Superior temporal gyrus (tissue), 1 donor: Measurements from ENCODE around the gene SURF1.
"Not testable (repeated sequence)": the region's sequence is repeated elsewhere in the genome, so short reads cannot be mapped to it uniquely, and the experiment has no call there.

Experiments
- DNase-seq: peaks from one replicate; pipeline ENCODE4 v3.0.0-alpha.2; 2016; ENCODE audit errors: extremely low spot score

The SURF1 gene, protein sequence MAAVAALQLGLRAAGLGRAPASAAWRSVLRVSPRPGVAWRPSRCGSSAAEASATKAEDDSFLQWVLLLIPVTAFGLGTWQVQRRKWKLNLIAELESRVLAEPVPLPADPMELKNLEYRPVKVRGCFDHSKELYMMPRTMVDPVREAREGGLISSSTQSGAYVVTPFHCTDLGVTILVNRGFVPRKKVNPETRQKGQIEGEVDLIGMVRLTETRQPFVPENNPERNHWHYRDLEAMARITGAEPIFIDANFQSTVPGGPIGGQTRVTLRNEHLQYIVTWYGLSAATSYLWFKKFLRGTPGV

DNA sequence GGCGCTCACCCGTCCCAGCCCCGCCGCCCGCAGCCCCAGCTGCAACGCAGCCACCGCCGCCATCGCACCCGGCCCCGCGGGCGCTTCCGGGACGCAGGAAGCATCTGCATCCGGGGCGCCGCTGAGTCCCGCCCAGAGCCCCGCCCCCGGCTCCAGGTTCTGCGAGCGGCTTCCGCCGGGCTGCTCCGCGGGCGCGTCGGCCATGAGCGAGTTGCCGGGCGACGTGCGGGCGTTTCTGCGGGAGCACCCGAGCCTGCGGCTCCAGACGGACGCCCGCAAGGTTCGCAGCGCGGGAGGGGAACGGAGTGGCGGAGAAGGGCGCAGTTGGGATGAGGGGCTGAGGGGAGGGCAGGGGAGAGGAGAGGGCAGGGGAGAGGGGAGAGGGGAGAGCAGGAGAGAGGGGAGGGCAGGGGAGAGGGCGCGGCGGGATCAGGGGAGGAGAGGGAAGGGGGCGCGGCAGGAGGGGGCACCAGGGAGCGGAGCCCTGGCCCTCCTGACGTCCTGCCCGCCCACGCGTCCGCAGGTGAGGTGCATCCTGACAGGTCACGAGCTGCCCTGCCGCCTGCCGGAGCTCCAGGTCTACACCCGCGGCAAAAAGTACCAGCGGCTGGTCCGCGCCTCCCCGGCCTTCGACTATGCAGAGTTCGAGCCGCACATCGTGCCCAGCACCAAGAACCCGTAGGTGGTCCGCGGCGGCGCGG, at the start of gene SURF1, which contains the start of gene SURF2:
Gene SURF1 (minus strand): TSS at position 97 of the 701 bp plus-strand sequence. CDS start 34 bp downstream, at position 63.
Gene SURF2 (plus strand): TSS at position 160 of the 701 bp plus-strand sequence. CDS start 43 bp downstream, at position 203.
- peak; percentile 80 for DNase-seq

DNA sequence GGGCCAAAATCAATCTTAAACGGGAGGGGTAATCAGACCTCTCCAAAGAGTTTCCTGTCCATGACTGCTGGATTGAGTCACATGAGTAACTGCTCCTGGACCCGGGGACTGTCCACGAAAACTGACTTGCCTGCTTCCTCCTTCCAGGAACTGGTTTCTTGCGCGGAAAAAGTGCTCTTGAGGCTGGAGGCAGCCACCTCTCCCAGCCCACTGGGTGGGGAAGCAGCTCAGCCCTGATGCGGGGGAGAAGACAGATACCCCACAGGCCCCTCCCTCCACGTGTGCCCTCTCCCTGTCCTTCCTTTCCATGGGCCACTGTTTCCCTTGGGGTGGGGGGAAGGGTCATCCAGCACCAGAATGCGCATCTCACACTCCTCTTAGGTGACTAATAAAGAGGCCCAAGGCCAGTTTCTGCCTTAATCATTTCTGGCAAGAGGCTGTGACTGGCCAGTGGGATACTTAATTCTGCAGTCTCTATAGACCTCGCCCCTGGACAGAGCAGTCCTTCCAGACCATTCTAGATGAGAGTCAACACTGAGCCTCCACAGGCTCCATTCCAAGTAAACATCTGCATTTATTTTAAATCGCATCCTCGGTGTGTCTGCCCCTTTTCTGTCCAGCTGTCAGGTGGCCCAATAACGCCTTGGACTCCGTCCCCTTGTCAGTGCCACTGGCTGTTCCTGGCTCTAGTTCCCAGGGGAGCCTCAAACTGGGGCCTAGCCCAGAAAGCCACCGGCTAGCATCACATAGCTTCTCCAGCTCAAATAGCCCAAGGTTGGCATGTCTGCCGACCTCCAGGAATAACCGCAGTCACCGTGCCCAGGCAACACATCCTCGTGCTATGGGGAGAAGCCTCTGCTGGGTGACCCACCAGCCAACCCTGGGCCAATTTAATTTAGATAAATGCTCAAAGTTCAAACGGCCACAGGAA, 49.5 kb upstream of the SURF1 start:
- DNase-seq = no peak

DNA sequence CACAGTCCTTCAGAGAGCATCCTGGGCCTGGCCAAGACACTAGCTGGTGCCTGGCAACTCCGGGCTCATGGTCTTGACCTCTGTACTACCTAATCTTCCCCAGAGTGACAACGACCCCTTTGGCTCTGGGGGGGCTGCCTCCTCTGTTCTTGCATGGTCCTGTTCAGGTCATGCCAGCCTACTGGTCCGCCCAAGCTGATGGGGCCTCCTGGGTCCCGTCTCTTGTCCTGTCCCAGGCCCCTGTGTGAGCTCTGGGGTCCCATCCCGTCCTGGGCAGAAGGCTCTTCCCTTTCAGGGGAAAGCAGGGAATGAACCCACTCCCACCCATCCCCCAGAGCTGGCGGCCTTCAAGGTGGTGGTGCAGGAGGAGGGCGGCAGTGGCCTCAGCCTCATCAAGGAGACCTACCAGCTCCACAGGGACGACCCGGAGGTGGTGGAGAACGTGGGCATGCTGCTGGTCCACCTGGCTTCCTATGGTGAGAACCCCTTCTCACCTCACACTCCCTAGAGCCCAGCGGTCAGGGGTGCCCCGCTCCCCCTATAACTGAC, 48.2 kb upstream of the SURF1 start:
- no peak for DNase-seq

DNA sequence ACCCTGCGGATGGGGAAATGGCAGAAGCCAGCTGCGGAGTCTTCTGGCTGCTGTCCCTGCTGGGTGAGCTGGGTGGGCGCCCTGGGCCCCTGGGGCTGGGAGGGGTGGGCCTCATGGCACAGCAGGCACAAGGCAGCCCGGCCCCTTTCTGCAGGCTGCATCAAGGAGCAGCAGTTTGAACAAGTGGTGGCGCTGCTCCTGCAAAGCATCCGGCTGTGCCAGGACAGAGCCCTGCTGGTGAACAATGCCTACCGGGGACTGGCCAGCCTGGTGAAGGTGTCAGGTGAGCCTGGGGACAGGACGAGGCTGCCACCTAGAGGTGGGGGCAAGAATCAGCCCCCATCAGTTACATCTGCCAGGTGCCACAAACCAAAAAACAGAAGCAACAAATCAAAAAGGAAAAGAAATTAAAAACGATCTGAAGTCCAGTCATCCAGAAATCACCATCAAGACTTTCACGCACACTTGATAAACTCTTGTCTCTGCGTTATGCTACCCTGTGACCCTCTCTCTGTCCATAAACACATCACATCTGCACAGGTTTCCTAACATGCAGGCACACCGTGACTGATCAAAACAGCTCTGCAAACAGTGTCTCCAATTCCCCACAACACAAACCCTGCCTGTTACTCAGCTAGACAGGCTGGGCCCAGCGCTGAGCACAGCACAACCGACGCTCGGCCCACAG, 47.6 kb upstream of the SURF1 start:
- DNase-seq = no peak

DNA sequence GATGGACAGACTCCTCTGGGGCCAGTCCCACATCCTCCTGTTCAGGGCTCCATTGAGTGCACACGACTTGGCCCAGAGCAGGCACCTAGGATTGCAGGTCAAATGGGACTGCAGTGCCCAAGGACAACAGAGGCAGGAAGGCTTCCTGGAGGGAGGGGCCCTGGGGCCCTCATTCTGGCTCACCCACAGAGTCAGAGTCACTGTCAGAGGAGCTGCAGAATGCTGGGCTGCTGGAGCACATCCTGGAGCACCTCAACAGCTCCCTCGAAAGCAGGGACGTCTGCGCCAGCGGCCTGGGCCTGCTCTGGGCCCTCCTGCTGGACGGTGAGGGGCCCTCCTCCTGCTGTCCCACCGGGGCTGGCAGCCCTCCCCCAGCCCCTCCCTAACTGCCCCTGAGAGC, 46.4 kb upstream of the SURF1 start:
- no peak for DNase-seq

DNA sequence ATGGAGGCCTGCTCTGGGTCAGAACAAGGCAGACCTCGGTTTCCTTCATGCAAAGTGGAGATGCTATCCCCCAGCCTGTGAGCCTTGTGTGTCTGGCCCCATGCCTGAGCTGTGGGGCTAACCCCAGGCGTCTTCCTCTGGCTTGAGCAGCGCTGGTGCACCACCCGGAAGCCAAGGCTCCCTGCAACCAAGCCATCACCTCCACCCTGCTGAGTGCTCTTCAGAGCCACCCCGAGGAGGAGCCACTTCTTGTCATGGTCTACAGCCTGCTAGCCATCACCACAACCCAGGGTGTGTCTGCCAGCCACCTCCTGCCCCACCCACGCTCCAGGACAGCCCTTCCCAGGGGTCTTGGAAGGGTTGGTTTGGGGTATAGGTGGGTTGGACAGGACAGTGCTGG, 45.3 kb upstream of the SURF1 start:
- no peak for DNase-seq

DNA sequence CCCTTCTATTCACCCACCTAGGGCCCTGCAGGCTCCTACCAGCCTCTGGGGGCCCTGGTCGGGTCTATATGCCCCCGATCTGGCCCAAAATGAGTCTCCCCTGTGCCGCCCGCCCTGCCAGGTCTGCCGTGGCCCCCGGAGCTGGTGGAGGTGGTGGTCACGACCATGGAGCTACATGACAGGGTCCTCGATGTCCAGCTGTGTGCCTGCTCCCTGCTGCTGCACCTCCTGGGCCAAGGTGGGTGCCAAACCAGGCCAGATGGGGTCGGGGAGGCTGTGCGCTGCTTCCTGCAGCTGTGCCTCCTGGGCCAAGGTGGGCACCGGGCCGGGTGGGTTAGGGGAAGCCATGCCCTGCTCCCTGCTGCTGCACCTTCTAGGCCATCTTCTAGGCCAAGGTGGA, 44.0 kb upstream of the SURF1 start:
- no peak for DNase-seq

DNA sequence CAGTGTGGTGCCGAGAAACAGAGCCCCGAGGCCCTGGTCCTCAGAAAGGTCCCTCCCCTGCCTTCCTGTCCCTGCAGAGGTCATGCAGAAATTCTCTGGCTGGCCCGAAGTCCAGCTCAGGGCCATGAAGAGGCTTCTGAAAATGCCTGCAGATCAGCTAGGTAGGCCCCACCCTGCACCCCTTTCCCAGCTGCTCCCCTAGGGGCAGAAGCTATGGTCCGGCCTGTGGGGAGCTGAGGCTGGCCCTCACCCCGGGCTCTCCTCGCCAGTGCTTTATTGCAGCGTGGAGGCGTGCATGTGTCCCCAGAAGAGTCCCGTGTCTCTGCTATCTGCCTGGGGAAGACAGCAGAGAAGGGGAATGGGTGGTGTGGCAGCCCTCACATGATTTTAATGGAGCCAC, 41.6 kb upstream of the SURF1 start:
- no peak for DNase-seq

DNA sequence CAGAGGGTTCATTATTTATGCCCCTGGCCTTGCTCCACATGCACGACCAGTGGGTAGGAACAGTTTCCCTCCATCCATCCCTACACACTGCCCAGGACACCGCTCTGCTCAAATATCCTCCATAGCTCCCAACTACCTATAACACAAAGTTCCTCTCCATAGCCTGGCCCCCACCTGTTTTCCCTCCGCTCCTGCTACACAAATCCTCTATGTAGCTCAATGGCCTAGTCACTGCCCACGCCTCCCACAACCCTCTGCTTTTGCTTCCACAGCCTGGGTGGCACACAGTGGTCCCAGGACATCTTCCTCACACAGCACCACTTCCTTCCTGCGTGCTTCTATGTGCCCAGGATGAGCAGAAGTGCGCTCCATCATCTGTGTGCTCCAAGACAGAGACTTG, 41.1 kb upstream of the SURF1 start:
- no peak for DNase-seq

DNA sequence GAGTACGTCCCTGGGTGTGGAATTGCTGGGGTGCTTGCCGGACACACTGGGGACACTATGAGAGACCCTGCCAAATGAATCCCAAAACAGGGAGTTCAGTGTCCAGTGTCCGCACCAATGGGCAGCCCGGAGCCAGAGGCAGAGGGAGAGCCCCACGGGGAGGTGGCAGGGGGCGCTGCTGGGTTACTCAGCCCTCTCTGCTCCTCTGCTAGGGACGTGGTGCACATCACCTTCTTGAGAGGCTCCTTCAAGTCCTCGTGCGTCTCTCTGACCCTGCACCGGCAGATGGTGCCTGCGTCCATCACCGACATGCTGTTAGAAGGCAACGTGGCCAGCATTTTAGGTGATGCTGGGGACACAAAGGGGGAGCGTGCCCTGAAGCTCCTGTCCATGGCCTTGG, 40.7 kb upstream of the SURF1 start:
- DNase-seq = no peak

DNA sequence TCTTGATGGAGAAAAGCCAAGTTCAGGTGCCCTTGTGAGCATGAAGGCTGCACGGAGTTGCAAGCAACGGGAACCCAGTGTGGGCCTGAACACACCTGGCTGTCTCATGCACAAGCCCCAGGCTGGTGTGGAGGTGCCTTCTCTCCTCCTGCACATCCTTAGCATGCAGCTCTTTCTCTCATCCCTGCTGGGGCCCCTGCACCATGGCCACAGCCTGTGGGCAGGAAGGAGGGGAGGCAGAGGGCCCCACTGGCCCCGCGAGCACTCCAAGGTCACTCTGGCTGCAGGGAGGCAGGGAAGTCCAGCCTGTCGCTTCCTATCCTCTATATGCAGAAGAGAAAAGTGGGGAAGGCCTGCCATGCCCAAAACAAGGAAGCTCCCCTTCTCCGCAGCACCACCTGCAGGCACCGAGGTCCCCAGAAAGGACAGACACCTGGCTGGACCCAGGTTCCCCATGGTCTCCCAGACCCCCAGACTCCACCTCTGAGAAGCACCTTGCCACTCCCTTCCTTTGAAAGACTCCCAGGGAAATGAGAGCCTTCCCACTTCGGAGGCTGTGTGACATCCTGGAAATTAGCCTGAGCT, 38.5 kb upstream of the SURF1 start:
- no peak for DNase-seq

DNA sequence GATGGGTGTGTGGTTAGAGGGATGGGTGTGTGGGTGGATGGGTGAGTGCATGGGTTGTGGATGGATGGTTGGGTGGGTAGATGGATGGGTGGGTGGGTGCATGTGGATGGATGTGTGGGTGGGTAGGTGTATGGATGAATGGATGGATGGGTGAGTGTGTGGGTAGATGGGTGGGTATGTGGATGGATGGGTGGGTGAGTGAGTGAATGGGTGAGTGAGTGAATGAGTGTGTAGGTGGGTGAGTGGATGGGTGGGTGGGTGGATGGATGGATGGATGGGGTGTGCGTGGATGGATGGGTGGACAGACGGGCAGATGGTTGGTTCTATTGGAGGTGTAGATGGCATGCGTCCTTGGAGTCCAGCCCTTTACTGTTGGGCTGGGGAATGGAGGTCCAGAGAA, 37.1 kb upstream of the SURF1 start:
- DNase-seq = no peak

DNA sequence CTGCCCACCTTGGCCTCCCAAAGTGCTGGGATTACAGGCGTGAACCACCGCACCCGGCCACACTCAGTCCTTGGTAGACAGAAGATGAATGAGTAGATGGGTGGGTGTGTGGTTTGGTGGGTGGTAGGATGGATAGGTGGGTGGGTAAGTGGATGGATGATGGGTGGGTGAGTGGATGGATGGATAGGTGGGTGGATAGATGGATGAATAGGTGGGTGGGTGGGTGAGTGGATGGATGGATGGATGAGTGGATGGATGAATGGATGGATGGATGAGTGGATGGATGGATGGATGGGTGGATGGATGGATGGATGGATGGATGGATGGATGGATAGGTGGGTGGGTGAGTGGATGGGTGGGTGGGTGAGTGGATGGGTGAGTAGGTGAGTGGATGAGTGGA, 36.0 kb upstream of the SURF1 start:
- not testable (repeated sequence) for DNase-seq

DNA sequence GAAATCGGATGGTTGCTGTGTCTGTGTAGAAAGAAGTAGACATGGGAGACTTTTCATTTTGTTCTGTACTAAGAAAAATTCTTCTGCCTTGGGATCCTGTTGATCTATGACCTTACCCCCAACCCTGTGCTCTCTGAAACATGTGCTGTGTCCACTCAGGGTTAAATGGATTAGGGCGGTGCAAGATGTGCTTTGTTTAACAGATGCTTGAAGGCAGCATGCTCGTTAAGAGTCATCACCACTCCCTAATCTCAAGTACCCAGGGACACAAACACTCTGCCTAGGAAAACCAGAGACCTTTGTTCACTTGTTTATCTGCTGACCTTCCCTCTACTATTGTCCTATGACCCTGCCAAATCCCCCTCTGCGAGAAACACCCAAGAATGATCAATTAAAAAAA, 35.2 kb upstream of the SURF1 start:
- DNase-seq = not testable (repeated sequence)

DNA sequence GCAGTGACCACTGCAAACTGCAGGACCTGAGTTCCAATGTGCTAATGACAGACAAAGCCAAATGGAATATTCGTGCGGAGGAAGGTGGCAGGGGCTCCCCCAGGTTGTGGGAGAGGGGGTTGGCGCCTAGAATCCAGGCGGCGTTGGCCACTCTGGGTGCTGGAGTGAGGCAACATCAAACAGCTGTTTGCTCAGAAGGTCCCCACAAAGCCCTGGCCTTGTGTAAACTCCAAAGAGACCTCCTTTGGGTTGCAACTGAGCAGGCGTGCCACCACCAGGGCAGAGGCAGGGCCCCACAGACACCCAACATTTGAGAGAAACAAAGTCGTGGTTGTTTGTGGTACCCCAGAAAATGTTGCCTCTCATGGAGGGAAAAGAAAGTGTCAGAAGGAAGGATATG, 34.4 kb upstream of the SURF1 start:
- DNase-seq = no peak

DNA sequence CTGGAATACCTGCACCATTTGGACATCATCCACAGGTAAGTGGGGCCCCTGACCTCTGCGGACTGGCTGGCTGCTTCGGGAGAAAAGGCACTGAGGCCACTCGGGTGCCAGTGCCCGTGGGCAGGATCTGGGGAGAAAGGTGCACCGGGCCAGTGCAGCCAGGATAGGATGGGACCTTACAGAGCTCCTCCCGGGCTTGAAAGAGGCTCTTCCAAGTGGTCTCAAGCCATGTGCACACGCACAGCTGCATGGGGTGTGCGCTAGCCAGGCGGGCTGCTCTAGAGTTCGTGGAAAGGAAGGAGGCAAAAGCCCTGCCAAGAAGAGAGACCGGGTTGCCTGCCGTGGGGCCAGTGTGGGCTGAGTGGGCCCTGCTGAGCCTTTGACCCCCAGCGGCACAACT, 33.3 kb upstream of the SURF1 start:
- no peak for DNase-seq

DNA sequence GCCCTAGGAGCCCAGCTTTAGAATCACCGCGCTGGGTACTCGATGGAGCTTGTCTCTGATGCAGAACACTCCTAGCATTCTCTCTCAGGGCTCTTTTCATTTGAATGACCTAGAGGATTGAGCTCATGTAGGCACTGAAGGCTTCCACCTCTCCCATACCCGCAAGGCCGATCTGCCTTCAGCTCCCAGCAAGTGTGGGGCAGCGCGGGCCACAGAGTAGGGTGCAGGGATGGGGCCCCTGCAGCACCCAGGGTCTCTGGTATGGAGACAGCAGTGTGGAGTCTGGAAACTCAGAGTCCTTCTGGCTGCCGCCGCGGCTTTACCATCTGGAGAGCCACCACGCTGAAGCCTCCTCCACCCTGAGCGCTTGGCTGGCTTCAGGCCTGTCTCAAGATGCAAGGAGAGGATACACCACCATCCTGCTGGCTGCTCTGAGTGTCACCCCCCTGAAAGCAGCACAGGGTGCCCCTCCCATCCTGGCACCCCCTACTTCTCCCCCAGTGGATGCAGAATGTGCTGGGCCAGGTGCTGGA, 32.8 kb upstream of the SURF1 start:
- DNase-seq = peak; percentile 29

DNA sequence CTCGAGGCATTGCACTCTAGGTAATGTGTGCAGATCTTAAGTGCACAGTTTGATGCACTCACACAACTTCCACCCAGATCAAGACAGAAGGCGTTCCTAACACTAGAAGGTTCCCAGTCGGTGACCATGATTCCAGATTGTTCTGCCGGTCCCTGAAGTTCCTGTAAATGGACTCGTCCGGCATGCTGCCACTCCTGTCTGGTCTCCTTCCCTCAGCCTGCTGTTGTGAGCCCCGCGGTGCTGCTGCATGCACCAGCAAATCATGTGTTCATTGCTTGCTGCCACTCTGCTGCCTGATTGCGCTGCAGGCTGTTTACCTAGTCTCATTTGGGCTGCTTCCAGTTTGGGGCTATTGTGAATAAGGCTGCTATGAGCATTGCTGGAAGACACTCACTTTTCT, 31.4 kb upstream of the SURF1 start:
- no peak for DNase-seq

DNA sequence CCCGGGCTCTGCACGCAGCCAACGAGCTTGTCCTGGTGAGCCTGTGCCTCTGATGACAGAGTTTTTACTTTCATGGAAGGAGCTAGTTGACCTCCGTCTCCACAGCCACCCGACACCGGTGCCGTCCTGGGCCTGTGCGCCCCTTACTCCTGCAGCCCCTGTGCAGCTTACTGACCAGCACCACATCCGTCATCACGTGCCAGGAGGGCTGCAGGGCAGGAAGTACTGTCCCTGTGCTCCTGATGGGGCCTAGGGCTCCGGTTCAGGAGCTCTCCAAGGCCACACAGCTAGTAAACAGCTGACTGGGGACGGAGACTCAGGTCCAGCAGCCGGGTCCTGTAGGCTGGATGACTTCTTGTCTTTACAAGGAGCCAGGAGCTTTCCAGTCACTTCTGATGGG, 30.1 kb upstream of the SURF1 start:
- no peak for DNase-seq

DNA sequence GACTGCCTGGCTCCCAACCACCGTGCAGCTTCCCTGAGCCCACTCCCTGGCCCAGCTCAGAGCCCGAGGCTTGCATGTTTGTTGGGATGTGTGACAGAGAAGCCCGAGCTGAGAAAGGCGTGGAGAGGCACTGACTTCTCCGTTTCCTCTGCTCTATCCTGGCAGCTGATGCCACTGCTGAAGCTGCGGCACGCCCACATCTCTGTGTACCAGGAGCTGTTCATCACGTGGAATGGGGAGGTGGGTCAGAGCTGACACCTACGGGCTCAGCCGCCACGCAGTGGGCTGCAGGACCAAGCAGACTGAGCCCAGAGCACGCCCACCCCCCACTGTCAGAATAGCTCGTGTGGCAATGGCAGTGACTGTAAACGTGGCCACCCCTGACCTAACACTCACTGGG, 29.2 kb upstream of the SURF1 start:
- DNase-seq = peak; percentile 27
